ENCODE data around the gene WWOX. TPM values are rescaled to one million over a fixed set of nuclear protein-coding genes. Genes with fewer than 3 reads are reported as not detected.

WWOX gene
- total RNA-seq, 6 experiments from 2014 or later: 13.0 to 24.3 (median 16.5) TPM

- H3K27ac ChIP-seq: no peak overlapping the region
- peaks cover 0 to 20% (median 9%) of the 10 kb centered on the region in 4 donors for H3K4me1 ChIP-seq
- ATAC-seq: no peak
- no peaks in the 10 kb centered on the region for H3K36me3 ChIP-seq
- no peak for DNase-seq
- no peaks in the 10 kb centered on the region for H3K27me3 ChIP-seq
- 88% methylated on average over 7 of the region's 9 CpGs for WGBS (ENCODE audit: insufficient coverage, low coverage, low lambda C conversion rate, missing lambda C conversion rate)
- H3K9me3 ChIP-seq: no peaks in the 10 kb centered on the region
- TF ChIP-seq POLR2A (IDR thresholded peaks at IDR 0.05): no peak
- TF ChIP-seq CTCF (IDR thresholded peaks at IDR 0.05): no peak
- intact Hi-C loops (cut with DNase I): no loop called here
- no peak overlapping the region for H3K4me3 ChIP-seq
Measured at GRCh38 chr16:78484509-78485058, 385.1 kb downstream of the WWOX start.

DNA sequence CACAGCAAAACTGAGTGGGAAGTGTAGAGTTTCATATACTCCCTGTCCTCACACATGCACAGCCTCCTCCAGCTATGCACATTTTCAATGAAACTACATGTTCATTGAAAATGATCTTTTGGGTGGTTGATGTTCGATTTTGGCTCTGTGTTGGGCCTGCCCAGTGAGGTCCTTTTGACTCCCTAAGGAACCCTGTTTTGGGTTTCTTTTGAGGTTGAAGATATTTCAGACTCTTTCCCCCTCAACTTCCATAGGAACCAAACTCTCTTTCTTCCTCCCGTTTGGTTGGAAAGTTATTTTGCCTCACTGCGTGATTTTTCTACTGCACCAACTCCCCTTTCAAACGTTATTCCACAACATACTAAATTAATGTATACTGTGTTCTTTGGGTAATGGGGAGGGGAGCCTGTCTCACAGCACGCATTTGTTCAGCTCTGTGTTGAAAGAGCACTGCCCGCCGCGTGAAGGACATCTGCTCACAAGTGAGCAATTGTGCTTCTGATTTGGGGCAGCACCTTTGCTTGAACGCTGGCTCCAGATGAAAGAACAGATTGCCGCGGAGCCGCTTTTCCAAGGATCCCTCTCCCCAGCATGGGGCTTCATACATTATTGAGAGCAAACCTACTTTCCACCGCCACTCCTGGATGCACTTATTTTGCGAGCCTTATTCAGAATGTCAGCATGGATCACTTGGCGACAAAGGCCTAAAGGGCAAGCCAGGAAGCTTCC, 385.9 kb downstream of the WWOX start:
- H3K4me1 ChIP-seq: peaks cover 0 to 20% (median 9%) of the 10 kb centered on the region in 4 donors
- DNase-seq (no peak), ATAC-seq (no peak)
- TF ChIP-seq POLR2A (IDR thresholded peaks at IDR 0.05) (no peak), CTCF (IDR thresholded peaks at IDR 0.05) (no peak)
- no peaks in the 10 kb centered on the region for H3K36me3 ChIP-seq
- intact Hi-C loops (cut with DNase I): no loop called here
- H3K9me3 ChIP-seq: no peaks in the 10 kb centered on the region
- H3K27ac ChIP-seq: no peak overlapping the region
- no peak overlapping the region for H3K4me3 ChIP-seq
- H3K27me3 ChIP-seq: no peaks in the 10 kb centered on the region
- 80% methylated on average over 12 of the region's 15 CpGs for WGBS (ENCODE audit: insufficient coverage, low coverage, low lambda C conversion rate, missing lambda C conversion rate)

- 95% methylated on average over 4 of the region's 4 CpGs for WGBS (ENCODE audit: insufficient coverage, low coverage, low lambda C conversion rate, missing lambda C conversion rate)
- ATAC-seq: no peak
- TF ChIP-seq POLR2A (IDR thresholded peaks at IDR 0.05) (no peak), CTCF (IDR thresholded peaks at IDR 0.05) (no peak)
- H3K4me1 ChIP-seq: peaks cover 0 to 20% (median 8%) of the 10 kb centered on the region in 4 donors
- no peaks in the 10 kb centered on the region for H3K27me3 ChIP-seq
- H3K36me3 ChIP-seq: no peaks in the 10 kb centered on the region
- H3K9me3 ChIP-seq: no peaks in the 10 kb centered on the region
- H3K4me3 ChIP-seq: no peak overlapping the region
- no peak for DNase-seq
- intact Hi-C loops (cut with DNase I): no loop called here
- H3K27ac ChIP-seq: no peak overlapping the region
Measured at GRCh38 chr16:78485917-78486257, 386.4 kb downstream of the WWOX start.

DNA sequence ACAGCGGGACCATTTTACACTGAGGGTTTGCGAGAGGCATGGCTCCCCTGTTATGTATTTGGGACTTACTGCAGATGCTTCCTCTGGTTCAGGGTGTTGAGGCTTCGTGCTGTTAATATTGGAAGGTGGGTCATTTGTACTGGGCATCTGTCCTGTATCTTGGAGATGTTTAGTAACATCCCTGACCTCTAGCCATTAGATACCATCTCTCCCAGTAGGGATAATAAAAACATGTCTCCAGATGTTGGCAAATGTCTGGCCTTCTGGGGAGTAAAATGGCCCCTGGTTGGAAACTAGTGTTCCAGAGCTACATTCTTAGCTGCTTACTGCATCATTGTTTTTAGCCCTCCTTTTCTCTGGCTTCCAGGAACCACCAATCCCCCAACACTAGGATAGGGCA, 388.0 kb downstream of the WWOX start:
- peaks cover 0 to 13% (median 4%) of the 10 kb centered on the region in 4 donors for H3K4me1 ChIP-seq
- H3K27me3 ChIP-seq: no peaks in the 10 kb centered on the region
- TF ChIP-seq POLR2A (IDR thresholded peaks at IDR 0.05) (no peak), CTCF (IDR thresholded peaks at IDR 0.05) (no peak)
- no peak overlapping the region for H3K27ac ChIP-seq
- DNase-seq (no peak), ATAC-seq (no peak)
- H3K9me3 ChIP-seq: no peaks in the 10 kb centered on the region
- no peak overlapping the region for H3K4me3 ChIP-seq
- intact Hi-C loops (cut with DNase I): no loop called here
- H3K36me3 ChIP-seq: no peaks in the 10 kb centered on the region
- 95% methylated on average over 3 of the region's 3 CpGs for WGBS (ENCODE audit: insufficient coverage, low coverage, low lambda C conversion rate, missing lambda C conversion rate)

Measured in right lobe of liver (tissue), 6 donors.